Parathyroid adenoma (tissue), 2 donors: ENCODE measurements around the gene NRXN2.

Experiments used
- H2AFZ ChIP-seq: fragments of 300-600 bp; sonication (generic); one replicate; pipeline ENCODE4 v1.7.0; 2017; ENCODE audit warnings: antibody characterized with exemption, mild to moderate bottlenecking
- H3K27ac ChIP-seq: fragments of 300-600 bp; sonication (generic); one replicate; pipeline ENCODE4 v1.7.0; 2017
- H3K27me3 ChIP-seq: fragments of 300-600 bp; sonication (generic); one replicate; pipeline ENCODE4 v1.7.0; 2017; ENCODE audit warnings: low read length; ENCODE audit not compliant: control insufficient read depth, insufficient read depth
- H3K36me3 ChIP-seq: fragments of 300-600 bp; sonication (generic); one replicate; pipeline ENCODE4 v1.7.0; 2017; ENCODE audit warnings: low read length; ENCODE audit not compliant: control insufficient read depth, insufficient read depth
- H3K4me1 ChIP-seq: fragments of 300-600 bp; sonication (generic); one replicate; pipeline ENCODE4 v1.7.0; 2017; ENCODE audit warnings: control low read depth
- H3K4me2 ChIP-seq: fragments of 300-600 bp; sonication (generic); one replicate; pipeline ENCODE4 v1.7.0; 2017; ENCODE audit warnings: low read length
- H3K4me3 ChIP-seq: fragments of 300-600 bp; sonication (generic); one replicate; pipeline ENCODE4 v1.7.0; 2017; ENCODE audit warnings: low read depth, low read length
- H3K79me2 ChIP-seq: fragments of 300-600 bp; sonication (generic); one replicate; pipeline ENCODE4 v1.7.0; 2017; ENCODE audit warnings: control low read depth
- H3K9ac ChIP-seq: fragments of 300-600 bp; sonication (generic); one replicate; pipeline ENCODE4 v1.7.0; 2017; ENCODE audit warnings: mild to moderate bottlenecking
- H3K9me3 ChIP-seq: fragments of 300-600 bp; sonication (generic); one replicate; pipeline ENCODE4 v1.7.0; 2017; ENCODE audit warnings: low read length; ENCODE audit not compliant: control insufficient read depth
- TF ChIP-seq, protein P1 (sequence below): fragments of 300-600 bp; sonication (generic); IDR thresholded peaks from one replicate; pipeline ENCODE4 v1.7.0; 2017; ENCODE audit warnings: antibody characterized with exemption, mild to moderate bottlenecking
- donor health status: primary hyperparathyroidism.

Gene NRXN2

DNA sequence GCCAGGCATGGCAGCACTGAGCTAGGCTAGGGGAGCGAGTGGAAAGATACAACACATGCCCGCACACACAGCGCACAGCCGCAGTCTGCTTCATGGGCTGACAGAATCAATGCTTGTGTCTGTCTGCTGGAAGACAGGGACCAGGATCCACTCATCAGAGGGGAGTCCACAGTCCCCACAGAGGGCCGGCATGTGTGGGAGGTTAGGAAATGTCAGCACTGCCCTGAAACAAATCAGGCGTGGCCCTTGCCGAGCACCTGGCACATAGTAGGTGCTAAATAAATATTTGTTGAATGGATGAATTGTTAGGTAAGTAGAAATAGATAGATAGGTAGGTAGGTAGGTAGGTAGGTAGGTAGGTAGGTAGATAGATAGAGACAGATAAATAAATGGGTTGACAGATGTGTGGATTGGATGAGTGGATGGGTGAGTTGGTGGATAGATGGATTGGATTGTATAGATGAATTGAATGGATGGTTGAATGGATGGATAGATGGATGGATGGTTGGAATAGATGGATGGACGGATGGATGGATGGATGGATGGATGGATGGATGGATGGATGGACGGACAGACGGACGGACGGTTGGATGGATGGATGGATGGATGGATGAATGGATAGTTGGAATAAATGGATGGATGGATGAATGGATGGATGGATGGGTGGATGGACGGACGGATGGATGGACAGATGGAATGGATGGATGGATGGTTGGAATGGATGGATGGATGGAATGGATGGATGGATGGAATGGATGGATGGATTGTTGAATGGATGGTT is 128.6 kb downstream of the NRXN2 start:
- no peaks in the 10 kb centered on the region for H3K27me3 ChIP-seq
- TF ChIP-seq, protein P1, sequence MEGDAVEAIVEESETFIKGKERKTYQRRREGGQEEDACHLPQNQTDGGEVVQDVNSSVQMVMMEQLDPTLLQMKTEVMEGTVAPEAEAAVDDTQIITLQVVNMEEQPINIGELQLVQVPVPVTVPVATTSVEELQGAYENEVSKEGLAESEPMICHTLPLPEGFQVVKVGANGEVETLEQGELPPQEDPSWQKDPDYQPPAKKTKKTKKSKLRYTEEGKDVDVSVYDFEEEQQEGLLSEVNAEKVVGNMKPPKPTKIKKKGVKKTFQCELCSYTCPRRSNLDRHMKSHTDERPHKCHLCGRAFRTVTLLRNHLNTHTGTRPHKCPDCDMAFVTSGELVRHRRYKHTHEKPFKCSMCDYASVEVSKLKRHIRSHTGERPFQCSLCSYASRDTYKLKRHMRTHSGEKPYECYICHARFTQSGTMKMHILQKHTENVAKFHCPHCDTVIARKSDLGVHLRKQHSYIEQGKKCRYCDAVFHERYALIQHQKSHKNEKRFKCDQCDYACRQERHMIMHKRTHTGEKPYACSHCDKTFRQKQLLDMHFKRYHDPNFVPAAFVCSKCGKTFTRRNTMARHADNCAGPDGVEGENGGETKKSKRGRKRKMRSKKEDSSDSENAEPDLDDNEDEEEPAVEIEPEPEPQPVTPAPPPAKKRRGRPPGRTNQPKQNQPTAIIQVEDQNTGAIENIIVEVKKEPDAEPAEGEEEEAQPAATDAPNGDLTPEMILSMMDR, result no peak
- H3K4me1 ChIP-seq, result no peaks in the 10 kb centered on the region
- no peak overlapping the region for H3K4me2 ChIP-seq
- H3K4me3 ChIP-seq, result no peak overlapping the region
- H3K9me3 ChIP-seq, result no peaks in the 10 kb centered on the region
- no peak overlapping the region for H3K9ac ChIP-seq
- no peaks in the 10 kb centered on the region for H3K36me3 ChIP-seq
- no peaks in the 10 kb centered on the region for H3K79me2 ChIP-seq
- H2AFZ ChIP-seq, result no peak overlapping the region
- no peak overlapping the region for H3K27ac ChIP-seq

DNA sequence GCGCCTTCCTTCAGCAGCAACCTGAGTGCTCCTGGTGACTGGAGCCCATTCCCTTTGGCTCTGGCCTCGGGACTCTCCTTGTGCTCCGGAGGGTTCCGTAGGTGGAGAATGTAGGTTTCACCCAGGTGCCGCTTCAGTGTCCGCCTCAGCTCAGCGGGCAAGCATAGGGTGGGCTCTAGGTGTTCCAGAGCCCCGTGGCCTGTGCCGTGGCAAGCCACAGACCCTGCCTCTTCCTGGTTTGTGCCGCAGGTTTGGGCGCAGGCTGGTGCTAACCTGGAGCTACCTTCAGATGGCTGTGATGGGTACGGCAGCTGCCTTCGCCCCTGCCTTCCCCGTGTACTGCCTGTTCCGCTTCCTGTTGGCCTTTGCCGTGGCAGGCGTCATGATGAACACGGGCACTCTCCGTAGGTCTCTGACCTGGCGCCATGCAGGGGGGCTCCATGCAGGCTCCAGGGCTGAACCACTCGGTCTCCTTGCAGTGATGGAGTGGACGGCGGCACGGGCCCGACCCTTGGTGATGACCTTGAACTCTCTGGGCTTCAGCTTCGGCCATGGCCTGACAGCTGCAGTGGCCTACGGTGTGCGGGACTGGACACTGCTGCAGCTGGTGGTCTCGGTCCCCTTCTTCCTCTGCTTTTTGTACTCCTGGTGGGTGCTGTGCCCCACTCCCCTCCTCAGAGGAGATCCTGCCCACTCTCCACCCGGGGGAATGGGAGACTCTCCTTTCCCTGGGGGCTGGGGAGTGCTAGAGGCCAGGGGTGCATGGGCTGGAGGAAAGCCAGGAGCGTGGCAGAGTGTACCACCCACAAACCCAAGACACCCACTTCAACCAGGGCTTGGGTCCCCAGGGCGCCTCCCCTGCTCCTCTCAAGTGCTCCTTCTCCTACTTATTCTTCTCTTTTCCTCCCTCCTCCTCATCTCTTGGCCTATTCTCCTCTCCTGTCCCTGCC is 129.6 kb downstream of the NRXN2 start:
- H3K36me3 ChIP-seq, result no peaks in the 10 kb centered on the region
- H3K27me3 ChIP-seq, result no peaks in the 10 kb centered on the region
- H3K9ac ChIP-seq, result no peak overlapping the region
- H3K4me3 ChIP-seq, result no peak overlapping the region
- no peaks in the 10 kb centered on the region for H3K4me1 ChIP-seq
- H2AFZ ChIP-seq, result no peak overlapping the region
- TF ChIP-seq, protein P1, result no peak
- H3K4me2 ChIP-seq, result no peak overlapping the region
- no peaks in the 10 kb centered on the region for H3K79me2 ChIP-seq
- no peak overlapping the region for H3K27ac ChIP-seq
- no peaks in the 10 kb centered on the region for H3K9me3 ChIP-seq

DNA sequence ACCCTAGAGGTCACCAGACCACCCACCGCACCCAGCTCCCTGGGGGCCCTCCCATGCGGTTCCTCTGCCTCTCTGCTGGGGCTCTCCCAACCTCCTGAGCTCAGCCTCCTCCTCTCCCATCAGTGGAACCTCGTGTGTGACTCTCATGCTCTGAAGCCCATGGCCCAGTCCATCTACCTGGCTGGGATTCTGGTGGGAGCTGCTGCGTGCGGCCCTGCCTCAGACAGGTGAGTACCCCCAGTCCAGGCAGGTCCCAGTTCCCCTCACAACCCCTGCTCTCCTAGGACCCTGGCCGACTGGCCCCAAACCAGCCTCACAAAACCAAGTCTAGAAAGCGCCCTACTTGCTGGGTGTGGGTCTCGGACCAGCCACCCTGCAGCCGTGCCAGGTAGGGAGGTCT is 130.3 kb downstream of the NRXN2 start:
- Histone ChIP-seq H3K9ac (no peak overlapping the region), H3K27me3 (no peaks in the 10 kb centered on the region)

DNA sequence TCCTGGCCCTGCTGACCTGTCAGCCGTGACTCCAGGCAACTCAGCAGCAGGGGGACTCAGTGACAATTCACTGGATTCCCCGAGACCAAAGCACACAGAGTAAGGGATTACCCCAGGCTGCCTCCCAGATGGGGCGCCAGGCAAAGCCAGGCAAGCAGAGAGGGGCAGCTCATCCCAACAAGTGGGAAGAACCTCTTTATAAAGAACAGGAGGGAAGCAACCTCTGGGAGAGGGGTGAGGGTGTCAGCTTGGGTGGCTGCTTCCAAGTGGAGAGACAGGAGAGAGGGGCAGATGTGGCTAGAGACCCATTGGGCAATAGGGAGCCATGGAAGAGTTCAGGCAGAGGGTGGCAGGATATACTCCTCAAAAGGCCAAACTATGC is 130.8 kb downstream of the NRXN2 start:
- Histone ChIP-seq H3K4me2 (no peak overlapping the region), H3K27me3 (no peaks in the 10 kb centered on the region), H3K4me1 (no peaks in the 10 kb centered on the region), H3K4me3 (no peak overlapping the region), H3K9ac (no peak overlapping the region), H3K9me3 (no peaks in the 10 kb centered on the region), H2AFZ (no peak overlapping the region), H3K36me3 (no peaks in the 10 kb centered on the region), H3K79me2 (no peaks in the 10 kb centered on the region), H3K27ac (no peak overlapping the region)
- TF ChIP-seq, protein P1, result no peak

More for the DNA sequence above, 130.3 kb downstream of the NRXN2 start:
- Histone ChIP-seq H3K27ac (no peak overlapping the region), H2AFZ (no peak overlapping the region), H3K4me1 (no peaks in the 10 kb centered on the region), H3K9me3 (no peaks in the 10 kb centered on the region), H3K4me2 (no peak overlapping the region), H3K36me3 (no peaks in the 10 kb centered on the region), H3K79me2 (no peaks in the 10 kb centered on the region), H3K4me3 (no peak overlapping the region)
- TF ChIP-seq, protein P1, result no peak
